NCI-H2081 treated with DMSO at 0.1 percent for 48 hours (cell line): ENCODE data around the gene ETFA.

ENCODE experiments used
- DNase-seq: peaks from one replicate; lab custom pipeline; 2025; lab: John Stamatoyannopoulos, UW

ETFA gene

GRCh38 chr15:76173317-76173834, 137.9 kb downstream of the ETFA start:
- DNase-seq: no peak

DNA sequence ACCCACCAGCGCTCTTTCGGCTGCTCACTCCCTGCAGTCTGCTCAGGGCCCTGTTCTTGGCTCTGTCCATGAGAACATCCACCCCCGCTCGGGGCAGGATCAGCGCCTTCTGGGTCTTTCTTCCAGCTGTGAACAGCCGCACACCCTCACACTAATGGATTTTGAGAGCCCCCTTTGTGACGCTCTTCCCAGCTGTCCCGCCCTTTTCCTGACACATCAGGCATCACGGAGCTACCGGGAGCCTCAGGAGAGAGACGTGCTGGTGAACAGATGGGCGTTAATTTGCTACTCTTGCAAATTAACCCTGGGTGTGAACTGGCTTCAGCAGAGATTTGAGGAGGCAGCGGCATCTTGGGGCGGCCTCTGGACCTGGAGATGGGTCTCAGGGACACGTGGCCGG, 138.5 kb downstream of the ETFA start:
- DNase-seq: no peak

GRCh38 chr15:76169911-76170800, 141.1 kb downstream of the ETFA start:
- DNase-seq: no peak

GRCh38 chr15:76169018-76169417, 142.3 kb downstream of the ETFA start:
- no peak for DNase-seq

- no peak for DNase-seq
Observed at GRCh38 chr15:76168237-76168984, 142.9 kb downstream of the ETFA start.

- DNase-seq: no peak
Observed at GRCh38 chr15:76165951-76166350, 145.3 kb downstream of the ETFA start.
